ENCODE measurements around the gene ZNF155.
"Not testable (repeated sequence)": the region's sequence is repeated elsewhere in the genome, so short reads cannot be mapped to it uniquely, and the experiment has no call there.

The ZNF155 gene

GRCh38 chr19:43983912-43984686 is at the start of gene ZNF155:
Gene ZNF155 (plus strand): TSS chr19:43984188. CDS start chr19:43988544, 4,356 bp downstream.
- DNase-seq (ENCODE audit: extremely low read depth in 1 of 2, low read depth in 1 of 2) = peak; percentile 52 to 74

- DNase-seq (ENCODE audit: extremely low read depth in 1 of 2, low read depth in 1 of 2) = peak; percentile 67 to 83
Observed at GRCh38 chr19:43934985-43935708, 48.8 kb upstream of the ZNF155 start, which contains the start of gene ZNF45. Gene ZNF45 (minus strand): TSS chr19:43935282. CDS start chr19:43922185, 13,097 bp downstream.

GRCh38 chr19:43936188-43936587 is 47.8 kb upstream of the ZNF155 start:
- no peak for DNase-seq (ENCODE audit: extremely low read depth in 1 of 2, low read depth in 1 of 2)

GRCh38 chr19:43939557-43940260 is 44.3 kb upstream of the ZNF155 start:
- DNase-seq (ENCODE audit: extremely low read depth in 1 of 2, low read depth in 1 of 2) = no peak

- DNase-seq (ENCODE audit: extremely low read depth in 1 of 2, low read depth in 1 of 2) = no peak
Observed at GRCh38 chr19:43940719-43941118, 43.3 kb upstream of the ZNF155 start.

- no peak for DNase-seq (ENCODE audit: extremely low read depth in 1 of 2, low read depth in 1 of 2)
Observed at GRCh38 chr19:43941209-43941608, 42.8 kb upstream of the ZNF155 start.

GRCh38 chr19:43947412-43947811 is 36.6 kb upstream of the ZNF155 start:
- DNase-seq (ENCODE audit: extremely low read depth in 1 of 2, low read depth in 1 of 2) = not testable (repeated sequence)

- DNase-seq (ENCODE audit: extremely low read depth in 1 of 2, low read depth in 1 of 2) = not testable (repeated sequence)
Observed at GRCh38 chr19:43949803-43950202, 34.2 kb upstream of the ZNF155 start.

GRCh38 chr19:43950834-43951645 is 32.9 kb upstream of the ZNF155 start, which contains the start of gene ZNF221:
Gene ZNF221 (plus strand): TSS chr19:43951228. CDS start chr19:43962727, 11,499 bp downstream.
- DNase-seq (ENCODE audit: extremely low read depth in 1 of 2, low read depth in 1 of 2) = peak; percentile 26 to 64

GRCh38 chr19:43956827-43957226 is 27.2 kb upstream of the ZNF155 start:
- no peak for DNase-seq (ENCODE audit: extremely low read depth in 1 of 2, low read depth in 1 of 2)

- no peak for DNase-seq (ENCODE audit: extremely low read depth in 1 of 2, low read depth in 1 of 2)
Observed at GRCh38 chr19:43957891-43958290, 26.1 kb upstream of the ZNF155 start.

GRCh38 chr19:43960411-43960810 is 23.6 kb upstream of the ZNF155 start:
- no peak for DNase-seq (ENCODE audit: extremely low read depth in 1 of 2, low read depth in 1 of 2)

GRCh38 chr19:43966079-43966694 is 17.8 kb upstream of the ZNF155 start:
- DNase-seq (ENCODE audit: extremely low read depth in 1 of 2, low read depth in 1 of 2) = no peak

- DNase-seq (ENCODE audit: extremely low read depth in 1 of 2, low read depth in 1 of 2) = no peak
Observed at GRCh38 chr19:43976732-43977131, 7.3 kb upstream of the ZNF155 start.

- no peak for DNase-seq (ENCODE audit: extremely low read depth in 1 of 2, low read depth in 1 of 2)
Observed at GRCh38 chr19:43983544-43983911, 460 bp upstream of the ZNF155 start.

- no peak for DNase-seq (ENCODE audit: extremely low read depth in 1 of 2, low read depth in 1 of 2)
Observed at GRCh38 chr19:43984687-43985000, 656 bp downstream of the ZNF155 start.

- DNase-seq (ENCODE audit: extremely low read depth in 1 of 2, low read depth in 1 of 2) = no peak
Observed at GRCh38 chr19:43997631-43998290, 13.8 kb downstream of the ZNF155 start.

GRCh38 chr19:44002212-44002565 is 18.2 kb downstream of the ZNF155 start:
- DNase-seq (ENCODE audit: extremely low read depth in 1 of 2, low read depth in 1 of 2) = no peak

- peak; percentile 49 to 77 for DNase-seq (ENCODE audit: extremely low read depth in 1 of 2, low read depth in 1 of 2)
Observed at GRCh38 chr19:44002566-44003460, 18.8 kb downstream of the ZNF155 start, which contains the start of gene ZNF230. Gene ZNF230 (plus strand): TSS chr19:44002957. CDS start chr19:44007079, 4,122 bp downstream.
